GM23338 (cell line): Measurements from ENCODE around the gene HIBADH.

Experiments used
- EZH2 ChIP-seq: fragments of 200-600 bp; sonication (generic); IDR thresholded peaks from one replicate; pipeline ENCODE4 v1.8.0; 2017; ENCODE audit warnings: antibody characterized with exemption, mild to moderate bottlenecking, low read depth; ENCODE audit not compliant: unreplicated experiment
- STAT1 ChIP-seq: IDR thresholded peaks from one replicate; pipeline ENCODE4 v1.6.1; 2016; ENCODE audit warnings: antibody characterized with exemption; ENCODE audit not compliant: unreplicated experiment
- TF ChIP-seq, protein P1 (sequence below), 2 experiments: fragments of 200-600 bp in 1 of 2; sonication (generic) in 1 of 2; conservative IDR thresholded peaks; 2 replicates each; pipeline versions ENCODE4 v1.5.1 to v1.6.1; 2016 to 2017; ENCODE audit warnings: antibody characterized with exemption in 2 of 2, low read depth in 2 of 2, mild to moderate bottlenecking in 2 of 2, moderate library complexity in 1 of 2

DNA sequence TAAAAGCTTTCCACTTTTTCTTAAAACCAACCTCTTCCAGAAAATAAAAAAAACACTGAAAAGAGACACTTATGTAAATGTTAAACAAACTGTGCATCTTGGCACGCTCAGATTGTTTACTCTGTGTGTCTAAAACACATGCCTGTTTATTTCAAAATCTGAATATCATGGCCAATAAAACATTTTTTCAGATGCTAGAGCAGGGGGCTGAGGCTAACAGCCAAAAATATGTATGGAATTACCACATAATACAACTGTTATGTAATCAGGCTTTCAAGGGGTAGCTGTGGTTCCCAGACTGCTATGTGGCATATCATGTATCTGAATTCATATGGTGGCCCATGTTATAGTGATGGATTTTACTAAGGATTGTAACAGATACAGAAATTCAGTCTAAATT, 130.4 kb downstream of the HIBADH start:
- TF ChIP-seq, protein P1, sequence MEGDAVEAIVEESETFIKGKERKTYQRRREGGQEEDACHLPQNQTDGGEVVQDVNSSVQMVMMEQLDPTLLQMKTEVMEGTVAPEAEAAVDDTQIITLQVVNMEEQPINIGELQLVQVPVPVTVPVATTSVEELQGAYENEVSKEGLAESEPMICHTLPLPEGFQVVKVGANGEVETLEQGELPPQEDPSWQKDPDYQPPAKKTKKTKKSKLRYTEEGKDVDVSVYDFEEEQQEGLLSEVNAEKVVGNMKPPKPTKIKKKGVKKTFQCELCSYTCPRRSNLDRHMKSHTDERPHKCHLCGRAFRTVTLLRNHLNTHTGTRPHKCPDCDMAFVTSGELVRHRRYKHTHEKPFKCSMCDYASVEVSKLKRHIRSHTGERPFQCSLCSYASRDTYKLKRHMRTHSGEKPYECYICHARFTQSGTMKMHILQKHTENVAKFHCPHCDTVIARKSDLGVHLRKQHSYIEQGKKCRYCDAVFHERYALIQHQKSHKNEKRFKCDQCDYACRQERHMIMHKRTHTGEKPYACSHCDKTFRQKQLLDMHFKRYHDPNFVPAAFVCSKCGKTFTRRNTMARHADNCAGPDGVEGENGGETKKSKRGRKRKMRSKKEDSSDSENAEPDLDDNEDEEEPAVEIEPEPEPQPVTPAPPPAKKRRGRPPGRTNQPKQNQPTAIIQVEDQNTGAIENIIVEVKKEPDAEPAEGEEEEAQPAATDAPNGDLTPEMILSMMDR (conservative IDR thresholded peaks at IDR 0.05; ENCODE audit: low read depth in 2 of 2), result no peak
- TF ChIP-seq EZH2 (no peak), STAT1 (no peak)
